Measurements from ENCODE around the gene BCAP31.

BCAP31 gene

DNA sequence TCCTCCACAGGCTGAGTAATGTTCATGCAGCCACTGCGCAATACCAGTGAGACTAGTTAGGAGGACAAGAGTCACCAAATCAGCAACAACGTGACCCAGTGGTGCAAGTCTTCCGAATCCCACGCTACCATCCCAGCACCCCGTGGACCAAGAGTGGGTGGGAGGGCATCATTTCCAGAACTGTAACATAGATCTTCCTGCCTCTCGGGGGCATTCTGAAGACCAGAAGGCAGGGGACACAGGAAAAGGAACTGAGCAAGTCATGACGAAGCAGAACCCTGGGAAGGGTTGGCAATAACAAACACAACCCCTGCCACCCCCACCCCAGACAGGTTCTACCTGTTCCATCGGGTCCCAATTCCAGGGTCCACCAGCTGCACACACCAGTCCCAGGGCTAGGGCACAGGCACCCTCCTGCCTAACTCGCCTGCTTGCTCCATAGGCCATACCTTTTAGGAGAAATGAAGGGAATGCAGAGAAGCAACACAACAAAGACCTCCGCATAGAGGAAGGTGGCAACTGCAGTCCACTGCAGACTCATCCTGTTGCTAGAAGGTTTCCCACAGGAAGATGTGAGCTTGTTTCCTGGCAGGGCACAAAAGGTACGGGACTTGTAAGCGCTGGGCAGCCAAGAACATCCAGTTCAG, 1.4 kb downstream of the BCAP31 start:
- ChIA-PET CTCF (interaction anchor here (1.5 to 1.8 kb wide), 2 partner anchors 55 to 224 kb away, joined by 3 to 4 read pairs; no protein-coding TSS in a partner anchor), POLR2A (no interaction called here)
- no peak for DNase-seq (ENCODE audit: extremely low spot score)

DNA sequence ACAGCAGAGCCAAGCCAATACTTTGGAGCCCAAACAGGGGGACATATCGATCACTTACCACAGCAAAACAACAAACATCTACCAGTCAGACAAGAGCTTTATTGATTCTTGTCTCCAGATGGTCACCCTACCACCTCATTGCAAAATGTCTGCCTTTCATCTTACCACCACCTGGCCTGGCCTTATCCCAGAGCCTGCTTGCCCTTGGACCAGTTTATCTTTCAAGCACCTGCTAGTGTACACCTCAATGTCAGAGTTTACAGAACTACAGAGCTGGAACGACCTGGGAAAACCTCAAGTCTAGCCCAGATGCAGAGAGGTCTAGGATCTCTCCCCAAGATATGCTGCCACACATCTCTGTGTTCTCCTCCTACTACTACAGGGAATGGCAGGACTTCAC, 4.5 kb downstream of the BCAP31 start:
- ChIA-PET POLR2A (no interaction called here), CTCF (interaction anchor here (1.6 kb wide), 1 partner anchor 12 kb away, joined by 5 read pairs; no protein-coding TSS in a partner anchor)
- TF ChIP-seq, protein P1, sequence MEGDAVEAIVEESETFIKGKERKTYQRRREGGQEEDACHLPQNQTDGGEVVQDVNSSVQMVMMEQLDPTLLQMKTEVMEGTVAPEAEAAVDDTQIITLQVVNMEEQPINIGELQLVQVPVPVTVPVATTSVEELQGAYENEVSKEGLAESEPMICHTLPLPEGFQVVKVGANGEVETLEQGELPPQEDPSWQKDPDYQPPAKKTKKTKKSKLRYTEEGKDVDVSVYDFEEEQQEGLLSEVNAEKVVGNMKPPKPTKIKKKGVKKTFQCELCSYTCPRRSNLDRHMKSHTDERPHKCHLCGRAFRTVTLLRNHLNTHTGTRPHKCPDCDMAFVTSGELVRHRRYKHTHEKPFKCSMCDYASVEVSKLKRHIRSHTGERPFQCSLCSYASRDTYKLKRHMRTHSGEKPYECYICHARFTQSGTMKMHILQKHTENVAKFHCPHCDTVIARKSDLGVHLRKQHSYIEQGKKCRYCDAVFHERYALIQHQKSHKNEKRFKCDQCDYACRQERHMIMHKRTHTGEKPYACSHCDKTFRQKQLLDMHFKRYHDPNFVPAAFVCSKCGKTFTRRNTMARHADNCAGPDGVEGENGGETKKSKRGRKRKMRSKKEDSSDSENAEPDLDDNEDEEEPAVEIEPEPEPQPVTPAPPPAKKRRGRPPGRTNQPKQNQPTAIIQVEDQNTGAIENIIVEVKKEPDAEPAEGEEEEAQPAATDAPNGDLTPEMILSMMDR (IDR thresholded peaks at IDR 0.05; ENCODE audit: control extremely low read depth, extremely low read depth, low read depth, missing control alignments): no peak
- no peak for DNase-seq (ENCODE audit: extremely low spot score)

More for the DNA sequence above, 1.4 kb downstream of the BCAP31 start:
- TF ChIP-seq, protein P1 (IDR thresholded peaks at IDR 0.05; ENCODE audit: control extremely low read depth, extremely low read depth, low read depth, missing control alignments): no peak

DNA sequence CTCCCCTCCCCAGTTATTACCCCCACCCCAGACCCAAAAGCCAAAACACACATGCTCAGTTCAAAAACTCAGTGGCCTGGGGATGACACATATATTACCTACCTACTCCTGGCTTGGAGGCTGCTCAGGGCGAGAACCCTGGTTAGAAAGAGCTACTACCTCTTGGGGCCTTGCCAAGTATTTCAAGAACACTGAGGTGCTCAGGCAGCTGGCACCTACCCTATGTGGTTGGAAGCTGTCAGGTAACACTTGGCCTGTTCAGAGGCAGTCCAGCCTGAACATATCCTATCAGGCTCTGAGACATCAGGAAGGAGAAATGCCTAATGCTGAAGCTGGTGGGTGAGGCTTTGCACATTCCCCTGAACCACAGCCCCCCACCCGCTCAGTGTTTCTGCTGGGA, 4.9 kb downstream of the BCAP31 start:
- DNase-seq (ENCODE audit: extremely low spot score): no peak
- ChIA-PET POLR2A (no interaction called here), CTCF (interaction anchor here (1.6 kb wide), 1 partner anchor 11 kb away, joined by 5 read pairs; no protein-coding TSS in a partner anchor)
- TF ChIP-seq, protein P1 (IDR thresholded peaks at IDR 0.05; ENCODE audit: control extremely low read depth, extremely low read depth, low read depth, missing control alignments): no peak

DNA sequence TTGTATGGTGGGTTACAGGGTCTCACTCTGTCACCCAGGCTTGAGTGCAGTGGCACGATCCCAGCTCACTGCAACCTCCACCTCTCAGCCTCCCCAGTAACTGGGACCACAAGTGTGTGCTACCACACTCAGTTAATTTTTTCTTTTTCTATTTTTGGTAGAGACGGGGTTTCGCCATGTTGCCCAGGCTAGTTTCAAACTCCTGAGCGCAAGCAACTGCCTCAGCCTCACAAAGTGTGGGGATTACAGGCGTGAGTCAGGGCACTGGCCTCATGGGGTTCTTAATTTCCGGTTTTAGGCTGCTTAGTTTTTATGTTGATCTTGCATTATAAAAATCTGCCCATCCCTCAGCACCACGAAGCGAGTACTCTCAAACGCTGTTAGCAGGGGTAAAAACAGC, 6.7 kb downstream of the BCAP31 start:
- ChIA-PET CTCF (no interaction called here), POLR2A (no interaction called here)
- TF ChIP-seq, protein P1 (IDR thresholded peaks at IDR 0.05; ENCODE audit: control extremely low read depth, extremely low read depth, low read depth, missing control alignments): no peak
- no peak for DNase-seq (ENCODE audit: extremely low spot score)

GRCh38 chrX:153714256-153714655, 9.9 kb downstream of the BCAP31 start:
- POLR2A ChIA-PET: no interaction called here
- DNase-seq (ENCODE audit: extremely low spot score): no peak
- CTCF ChIA-PET: interaction anchor here (0.6 kb wide), 1 partner anchor 28 kb away, joined by 3 read pairs; no protein-coding TSS in a partner anchor
- TF ChIP-seq, protein P1 (IDR thresholded peaks at IDR 0.05; ENCODE audit: control extremely low read depth, extremely low read depth, low read depth, missing control alignments): no peak

DNA sequence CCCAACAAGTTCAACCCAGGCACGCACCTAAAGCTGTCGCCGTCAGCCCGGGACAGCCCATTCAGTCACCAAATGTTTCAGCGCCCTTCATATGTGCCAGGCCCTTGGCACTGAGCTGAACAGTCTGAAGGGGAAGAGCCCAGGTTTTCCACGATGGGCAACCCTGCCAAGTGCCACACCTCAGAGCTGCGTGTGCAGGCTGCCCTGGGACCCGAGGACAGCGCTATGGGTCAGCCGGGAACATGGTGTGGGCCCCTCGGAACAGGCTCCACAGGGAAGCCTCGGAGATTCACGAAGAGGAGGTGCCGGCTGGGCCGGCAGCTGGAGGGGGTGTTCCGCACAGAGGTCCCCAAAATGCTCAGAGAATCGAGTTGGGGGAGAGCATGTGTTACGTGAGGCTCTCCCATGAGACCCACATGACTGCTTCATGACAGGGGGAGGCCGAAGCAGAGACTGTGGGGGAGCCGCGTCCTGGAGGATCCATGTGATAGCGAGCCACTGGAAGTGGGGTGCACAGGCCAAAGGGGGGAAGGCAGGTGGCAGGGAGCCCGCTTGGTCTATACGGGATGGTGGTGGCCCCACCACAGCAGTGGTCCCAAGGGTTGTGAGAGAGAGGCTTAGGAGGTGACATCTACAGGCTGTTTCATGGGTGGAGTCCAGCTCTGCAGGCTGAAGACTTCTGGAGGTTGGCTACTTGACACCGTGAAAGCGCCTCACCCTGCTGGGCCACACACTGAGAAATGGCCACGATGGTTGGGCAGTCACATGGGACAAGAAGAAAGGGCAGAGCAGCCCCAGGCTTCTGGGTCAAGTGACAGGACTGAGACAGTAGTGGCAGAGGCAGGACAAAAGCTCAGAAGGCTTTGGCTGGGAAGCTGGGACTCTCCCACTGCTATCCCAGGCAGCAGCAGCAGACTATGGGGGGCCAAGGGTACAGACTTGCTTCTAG, 14.2 kb downstream of the BCAP31 start:
- TF ChIP-seq, protein P1 (IDR thresholded peaks at IDR 0.05; ENCODE audit: control extremely low read depth, extremely low read depth, low read depth, missing control alignments): no peak
- ChIA-PET POLR2A (no interaction called here), CTCF (no interaction called here)
- DNase-seq (ENCODE audit: extremely low spot score): no peak
